H9 (cell line): ENCODE data around the gene ERBIN. TPM values are rescaled to one million over a fixed set of nuclear protein-coding genes. Genes with fewer than 3 reads are reported as not detected.

Source experiments
- DNase-seq: peaks from one replicate; pipeline ENCODE4 v3.0.0-alpha.2; 2017
- H2AFZ ChIP-seq: one replicate; pipeline ENCODE4 v1.6.1; 2013; ENCODE audit warnings: mild to moderate bottlenecking, low read length, control low read depth, moderate library complexity
- H2AK5ac ChIP-seq: 2 replicates; pipeline ENCODE4 v1.6.1; 2013; ENCODE audit warnings: low read length, control low read depth, mixed read lengths; ENCODE audit not compliant: insufficient read length
- H2BK120ac ChIP-seq: one replicate; pipeline ENCODE4 v1.6.1; 2013; ENCODE audit warnings: low read depth, mild to moderate bottlenecking, low read length, control low read depth, inconsistent platforms; ENCODE audit not compliant: poor library complexity, severe bottlenecking
- H2BK12ac ChIP-seq: 2 replicates; pipeline ENCODE4 v1.6.1; 2013; ENCODE audit warnings: low read length, control low read depth, mixed read lengths, low read depth; ENCODE audit not compliant: insufficient read length
- H2BK15ac ChIP-seq: 2 replicates; pipeline ENCODE4 v1.6.1; 2013; ENCODE audit warnings: low read depth, low read length, control low read depth
- H2BK20ac ChIP-seq: one replicate; pipeline ENCODE4 v1.6.1; 2013; ENCODE audit warnings: low read depth, mild to moderate bottlenecking, low read length, control low read depth, inconsistent platforms; ENCODE audit not compliant: poor library complexity, severe bottlenecking
- H2BK5ac ChIP-seq: 2 replicates; pipeline ENCODE4 v1.6.1; 2013; ENCODE audit warnings: low read length, control low read depth, mixed read lengths; ENCODE audit not compliant: insufficient read length
- H3K14ac ChIP-seq: 2 replicates; pipeline ENCODE4 v1.6.1; 2013; ENCODE audit warnings: low read length, control low read depth; ENCODE audit not compliant: insufficient read depth
- H3K18ac ChIP-seq: 2 replicates; pipeline ENCODE4 v1.6.1; 2013; ENCODE audit warnings: low read depth, mild to moderate bottlenecking, mixed read lengths, low read length, control low read depth; ENCODE audit not compliant: insufficient read length
- H3K23ac ChIP-seq: 2 replicates; pipeline ENCODE4 v1.6.1; 2013; ENCODE audit warnings: low read length, control low read depth, mixed read lengths, low read depth; ENCODE audit not compliant: insufficient read length
- H3K23me2 ChIP-seq: 2 replicates; pipeline ENCODE4 v1.6.1; 2013; ENCODE audit warnings: low read depth, mild to moderate bottlenecking, mixed read lengths, low read length, control low read depth; ENCODE audit not compliant: insufficient read length, poor library complexity, severe bottlenecking
- H3K27ac ChIP-seq: 2 replicates; pipeline ENCODE4 v1.5.1; 2013; ENCODE audit warnings: low read length, control low read depth, mixed read lengths, low read depth; ENCODE audit not compliant: insufficient read length
- H3K27me3 ChIP-seq: 2 replicates; pipeline ENCODE4 v1.6.1; 2013; ENCODE audit warnings: low read length, control low read depth, inconsistent platforms; ENCODE audit not compliant: insufficient read depth
- H3K4ac ChIP-seq: 2 replicates; pipeline ENCODE4 v1.6.1; 2013; ENCODE audit warnings: low read depth, mild to moderate bottlenecking, control low read depth, inconsistent platforms, low read length, moderate library complexity
- H3K4me1 ChIP-seq: 2 replicates; pipeline ENCODE4 v1.6.1; 2013; ENCODE audit warnings: low read length, control low read depth, inconsistent platforms; ENCODE audit not compliant: insufficient read depth
- H3K4me2 ChIP-seq: 2 replicates; pipeline ENCODE4 v1.6.1; 2013; ENCODE audit warnings: low read length, control low read depth, mixed read lengths; ENCODE audit not compliant: insufficient read length, insufficient read depth
- H3K56ac ChIP-seq: 2 replicates; pipeline ENCODE4 v1.6.1; 2013; ENCODE audit warnings: low read depth, mild to moderate bottlenecking, mixed read lengths, low read length, control low read depth; ENCODE audit not compliant: insufficient read length
- H3K79me1 ChIP-seq: 2 replicates; pipeline ENCODE4 v1.6.1; 2013; ENCODE audit warnings: low read depth, mild to moderate bottlenecking, moderate library complexity, low read length, control low read depth, inconsistent platforms; ENCODE audit not compliant: insufficient read depth, poor library complexity, severe bottlenecking
- H3K79me2 ChIP-seq: 2 replicates; pipeline ENCODE4 v1.6.1; 2013; ENCODE audit warnings: low read length, control low read depth, inconsistent platforms; ENCODE audit not compliant: insufficient read depth
- H3K9ac ChIP-seq: 2 replicates; pipeline ENCODE4 v1.6.1; 2013; ENCODE audit warnings: low read length, control low read depth, mixed read lengths; ENCODE audit not compliant: insufficient read length; ENCODE audit errors: extremely low read depth
- H3K9me3 ChIP-seq: one replicate; pipeline ENCODE4 v1.6.1; 2013; ENCODE audit warnings: low read depth, low read length, inconsistent platforms; ENCODE audit not compliant: control insufficient read depth
- H3T11ph ChIP-seq: one replicate; pipeline ENCODE4 v1.6.1; 2013; ENCODE audit warnings: mild to moderate bottlenecking, low read length, control low read depth, inconsistent platforms
- H4K20me1 ChIP-seq: one replicate; pipeline ENCODE4 v1.6.1; 2013; ENCODE audit not compliant: control insufficient read depth, insufficient read length, insufficient read depth
- H4K5ac ChIP-seq: 2 replicates; pipeline ENCODE4 v1.6.1; 2013; ENCODE audit warnings: low read depth, mild to moderate bottlenecking, mixed read lengths, low read length, control low read depth; ENCODE audit not compliant: insufficient read length
- H4K8ac ChIP-seq: replicated peaks from 2 replicates; pipeline ENCODE4 v1.6.1; 2013; ENCODE audit warnings: low read length, control low read depth, mixed read lengths, low read depth; ENCODE audit not compliant: insufficient read length
- H4K91ac ChIP-seq: 2 replicates; pipeline ENCODE4 v1.6.1; 2013; ENCODE audit warnings: low read depth, mild to moderate bottlenecking, moderate library complexity, mixed read lengths, low read length, control low read depth; ENCODE audit not compliant: insufficient read length
- H3K27ac Mint-ChIP-seq, 3 experiments: 2 replicates in 2 of 3; 3 replicates in 1 of 3; pipeline ENCODE4 v1.8.0; 2020 to 2021; ENCODE audit warnings: mixed read lengths in 3 of 3, mild to moderate bottlenecking in 1 of 3, moderate library complexity in 1 of 3
- H3K27me3 Mint-ChIP-seq: 2 replicates; pipeline ENCODE4 v1.8.0; 2021; ENCODE audit warnings: low read depth, mild to moderate bottlenecking, moderate library complexity, mixed read lengths
- H3K36me3 Mint-ChIP-seq, 3 experiments: 2 replicates in 2 of 3; 3 replicates in 1 of 3; pipeline ENCODE4 v1.8.0; 2020 to 2021; ENCODE audit warnings: low read depth in 3 of 3, mixed read lengths in 3 of 3; ENCODE audit not compliant: insufficient read depth in 1 of 3
- H3K4me1 Mint-ChIP-seq, 2 experiments: 2 replicates each; pipeline ENCODE4 v1.8.0; 2020; ENCODE audit warnings: mixed read lengths in 2 of 2
- H3K4me3 Mint-ChIP-seq, 2 experiments: 2 replicates in 1 of 2; 3 replicates in 1 of 2; pipeline ENCODE4 v1.8.0; 2020 to 2021; ENCODE audit warnings: mild to moderate bottlenecking in 2 of 2, mixed read lengths in 2 of 2, moderate library complexity in 1 of 2
- H3K9me3 Mint-ChIP-seq, 2 experiments: 2 replicates in 1 of 2; 3 replicates in 1 of 2; pipeline ENCODE4 v1.8.0; 2020; ENCODE audit warnings: mild to moderate bottlenecking in 2 of 2, mixed read lengths in 2 of 2, moderate library complexity in 1 of 2
- CTCF ChIP-seq: fragments of 200-600 bp; sonication (generic); conservative IDR thresholded peaks from 3 replicates; pipeline ENCODE4 v1.8.0; 2021; ENCODE audit warnings: antibody characterized with exemption, mild to moderate bottlenecking
- WGBS: extraction: QIAGEN DNeasy Blood & Tissue Kit; methylation state at CpG from one replicate; pipeline ENCODE4 v1.1.7; 2013; ENCODE audit warnings: missing lambda C conversion rate, low lambda C conversion rate, mixed read lengths; ENCODE audit not compliant: insufficient read length; ENCODE audit errors: extremely low coverage; 5-methylcytosine and 5-hydroxymethylcytosine counted together
- total RNA-seq: library from RNA; stranded (reverse); gene quantifications from 2 replicates; pipeline ENCODE4 v1.2.1, GENCODE V29; 2021

Gene ERBIN
- total RNA-seq, 1 experiment from 2014 or later: 42.9 TPM

- no peak overlapping the region for H3K4me2 ChIP-seq
- H2BK15ac ChIP-seq: no peak overlapping the region
- Mint-ChIP-seq H3K4me1 (no peaks in the 10 kb centered on the region), H3K27ac (no peak overlapping the region), H3K9me3 (no peaks in the 10 kb centered on the region), H3K4me3 (no peak overlapping the region), H3K36me3 (peaks cover 2 to 29% (median 27%) of the 10 kb centered on the region in 3 experiments; a peak in 5 of 7 replicates), H3K27me3 (no peaks in the 10 kb centered on the region)
- H3K4ac ChIP-seq: no peak overlapping the region
- H3T11ph ChIP-seq: no peak overlapping the region
- no peak overlapping the region for H4K8ac ChIP-seq
- no peaks in the 10 kb centered on the region for H3K23me2 ChIP-seq
- no peaks in the 10 kb centered on the region for H3K79me2 ChIP-seq
- no peaks in the 10 kb centered on the region for H3K9me3 ChIP-seq
- H3K27ac ChIP-seq: no peak overlapping the region
- H3K4me1 ChIP-seq: no peaks in the 10 kb centered on the region
- no peak overlapping the region for H3K56ac ChIP-seq
- H3K18ac ChIP-seq: no peak overlapping the region
- no peak overlapping the region for H2BK12ac ChIP-seq
- TF ChIP-seq CTCF: no peak
- no peaks in the 10 kb centered on the region for H3K79me1 ChIP-seq
- H3K9ac ChIP-seq: no peak overlapping the region
- H3K14ac ChIP-seq: no peak overlapping the region
- no peak overlapping the region for H2BK120ac ChIP-seq
- no peak overlapping the region for H2AFZ ChIP-seq
- H4K5ac ChIP-seq: no peak overlapping the region
- no peak overlapping the region for H3K23ac ChIP-seq
- DNase-seq: no peak
- H2AK5ac ChIP-seq: no peak overlapping the region
- H4K20me1 ChIP-seq: no peaks in the 10 kb centered on the region
- H2BK20ac ChIP-seq: no peak overlapping the region
- no CpG with 5 or more reads among the region's 1 CpG for WGBS
- no peak overlapping the region for H4K91ac ChIP-seq
- H2BK5ac ChIP-seq: no peak overlapping the region
- H3K27me3 ChIP-seq: no peaks in the 10 kb centered on the region
Measured at GRCh38 chr5:66039701-66040100, 113.3 kb downstream of the ERBIN start.
